SU-DHL-6 (cell line): ENCODE measurements around the gene IL24.

Experiments used
- H2AFZ ChIP-seq: fragments of 200-600 bp; sonication (generic); 2 replicates; pipeline ENCODE4 v1.6.1; 2014; ENCODE audit warnings: low read depth, mild to moderate bottlenecking, moderate library complexity, mixed read lengths, antibody characterized with exemption, low read length; ENCODE audit not compliant: severe bottlenecking
- H3F3A ChIP-seq: fragments of 200-600 bp; shearing (Covaris generic); 2 replicates; pipeline ENCODE4 v1.6.0; 2016; ENCODE audit warnings: antibody characterized with exemption, mild to moderate bottlenecking; ENCODE audit not compliant: insufficient read depth
- H3K27ac ChIP-seq: fragments of 200-600 bp; sonication (generic); 2 replicates; pipeline ENCODE4 v1.5.1; 2016; ENCODE audit warnings: low read depth, mild to moderate bottlenecking, low read length, moderate library complexity, mixed read lengths
- H3K27me3 ChIP-seq: fragments of 200-600 bp; sonication (generic), shearing (Covaris generic); 2 replicates; pipeline ENCODE4 v1.6.0; 2014; ENCODE audit warnings: mild to moderate bottlenecking, low read length
- H3K36me3 ChIP-seq: fragments of 200-600 bp; sonication (generic); 2 replicates; pipeline ENCODE4 v1.6.1; 2014; ENCODE audit warnings: mild to moderate bottlenecking, low read length, mixed read lengths
- H3K4me2 ChIP-seq: fragments of 300-600, 200-600 bp; shearing (Covaris generic), sonication (generic); 2 replicates; pipeline ENCODE4 v1.6.0; 2014; ENCODE audit warnings: low read length, low read depth, mild to moderate bottlenecking; ENCODE audit not compliant: poor library complexity, severe bottlenecking
- H3K4me3 ChIP-seq: fragments of 200-600 bp; sonication (generic); 2 replicates; pipeline ENCODE4 v1.5.1; 2014; ENCODE audit warnings: antibody characterized with exemption, low read length, mild to moderate bottlenecking, mixed read lengths; ENCODE audit not compliant: insufficient read depth, poor library complexity, severe bottlenecking
- H3K79me2 ChIP-seq: fragments of 200-600 bp; sonication (generic); 2 replicates; pipeline ENCODE4 v1.6.1; 2014; ENCODE audit warnings: mild to moderate bottlenecking, low read length, moderate library complexity; ENCODE audit not compliant: insufficient read depth
- H3K9ac ChIP-seq: fragments of 200-600 bp; sonication (generic); 2 replicates; pipeline ENCODE4 v1.7.0; 2014; ENCODE audit warnings: mild to moderate bottlenecking, low read length
- H3K9me2 ChIP-seq: fragments of 200-600 bp; sonication (generic); replicated peaks from 2 replicates; pipeline ENCODE4 v1.6.1; 2014; ENCODE audit warnings: low read length; ENCODE audit not compliant: insufficient read depth
- H3K9me3 ChIP-seq: fragments of 200-600 bp; sonication (generic); 2 replicates; pipeline ENCODE4 v1.6.1; 2014; ENCODE audit warnings: low read length, mixed read lengths; ENCODE audit not compliant: insufficient read depth
- H4K20me1 ChIP-seq: fragments of 200-600 bp; sonication (generic); 2 replicates; pipeline ENCODE4 v1.6.1; 2014; ENCODE audit warnings: low read depth, mild to moderate bottlenecking, antibody characterized with exemption, low read length, moderate library complexity, mixed read lengths
- EZH2phosphoT487 ChIP-seq: fragments of 200-600 bp; sonication (generic), shearing (Covaris generic); conservative IDR thresholded peaks from 2 replicates; pipeline ENCODE4 v1.6.1; 2018; ENCODE audit warnings: mild to moderate bottlenecking, antibody characterized with exemption, low read length, moderate library complexity, mixed read lengths
- TF ChIP-seq, protein P1 (sequence below): fragments of 200-600 bp; sonication (generic); IDR thresholded peaks from one replicate; pipeline ENCODE4 v1.5.1; 2017; ENCODE audit warnings: antibody characterized with exemption, mild to moderate bottlenecking, low read length, moderate library complexity; ENCODE audit not compliant: insufficient read depth, poor library complexity, severe bottlenecking

IL24 gene

DNA sequence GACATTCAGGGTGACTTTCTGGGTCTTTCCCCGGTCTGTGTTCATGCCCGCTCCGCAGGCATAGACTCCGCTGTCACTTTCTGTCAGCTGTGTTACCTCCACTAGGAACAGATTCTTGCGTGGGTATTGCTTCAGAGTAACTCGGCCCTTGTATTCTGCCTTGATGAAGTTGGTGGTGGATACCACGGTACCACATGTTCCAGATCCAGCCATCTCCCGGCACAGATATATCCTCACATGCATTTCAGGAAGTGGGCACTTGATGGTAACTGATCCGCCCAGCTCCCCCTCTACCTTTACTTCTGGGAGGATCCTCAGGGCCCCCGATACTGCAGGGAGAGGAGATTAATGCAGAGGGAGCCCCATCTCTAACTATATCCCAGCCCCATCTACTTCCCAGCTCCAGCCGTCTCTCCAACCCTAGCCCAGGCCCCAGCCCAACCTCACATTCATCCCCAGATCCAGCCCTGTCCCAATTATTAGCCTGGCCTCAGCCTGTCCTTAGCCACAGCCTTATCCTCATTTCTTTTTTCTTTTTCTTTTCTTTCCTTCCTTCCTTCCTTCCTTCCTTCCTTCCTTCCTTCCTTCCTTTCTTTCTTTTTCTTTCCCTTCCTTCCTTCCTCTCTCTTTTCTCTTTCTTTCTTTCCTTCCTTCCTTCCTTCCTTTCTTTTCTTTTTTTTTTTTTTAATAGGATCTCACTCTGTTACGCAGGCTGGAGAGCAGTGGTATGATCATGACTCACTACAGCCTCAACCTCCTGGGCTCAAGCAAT lies 16.7 kb downstream of the IL24 start:
- no peak for TF ChIP-seq EZH2phosphoT487
- Histone ChIP-seq H3K4me3 (no peak overlapping the region), H3K9me2 (no peaks in the 10 kb centered on the region), H2AFZ (no peak overlapping the region), H3K4me2 (no peak overlapping the region), H3K79me2 (no peaks in the 10 kb centered on the region), H3K36me3 (no peaks in the 10 kb centered on the region), H3K27me3 (no peaks in the 10 kb centered on the region), H3K9ac (no peak overlapping the region), H3F3A (no peaks in the 10 kb centered on the region), H3K9me3 (no peaks in the 10 kb centered on the region), H4K20me1 (no peaks in the 10 kb centered on the region), H3K27ac (no peak overlapping the region)

GRCh38 chr1:206915030-206915735 lies 17.9 kb downstream of the IL24 start:
- no peak for TF ChIP-seq EZH2phosphoT487
- TF ChIP-seq, protein P1, sequence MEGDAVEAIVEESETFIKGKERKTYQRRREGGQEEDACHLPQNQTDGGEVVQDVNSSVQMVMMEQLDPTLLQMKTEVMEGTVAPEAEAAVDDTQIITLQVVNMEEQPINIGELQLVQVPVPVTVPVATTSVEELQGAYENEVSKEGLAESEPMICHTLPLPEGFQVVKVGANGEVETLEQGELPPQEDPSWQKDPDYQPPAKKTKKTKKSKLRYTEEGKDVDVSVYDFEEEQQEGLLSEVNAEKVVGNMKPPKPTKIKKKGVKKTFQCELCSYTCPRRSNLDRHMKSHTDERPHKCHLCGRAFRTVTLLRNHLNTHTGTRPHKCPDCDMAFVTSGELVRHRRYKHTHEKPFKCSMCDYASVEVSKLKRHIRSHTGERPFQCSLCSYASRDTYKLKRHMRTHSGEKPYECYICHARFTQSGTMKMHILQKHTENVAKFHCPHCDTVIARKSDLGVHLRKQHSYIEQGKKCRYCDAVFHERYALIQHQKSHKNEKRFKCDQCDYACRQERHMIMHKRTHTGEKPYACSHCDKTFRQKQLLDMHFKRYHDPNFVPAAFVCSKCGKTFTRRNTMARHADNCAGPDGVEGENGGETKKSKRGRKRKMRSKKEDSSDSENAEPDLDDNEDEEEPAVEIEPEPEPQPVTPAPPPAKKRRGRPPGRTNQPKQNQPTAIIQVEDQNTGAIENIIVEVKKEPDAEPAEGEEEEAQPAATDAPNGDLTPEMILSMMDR = no peak
- Histone ChIP-seq H3K27ac (no peak overlapping the region), H3K4me2 (no peak overlapping the region), H3K27me3 (no peaks in the 10 kb centered on the region), H3K9ac (no peak overlapping the region), H3K4me3 (no peak overlapping the region), H3K79me2 (no peaks in the 10 kb centered on the region), H3K36me3 (no peaks in the 10 kb centered on the region), H3K9me3 (no peaks in the 10 kb centered on the region), H3F3A (no peaks in the 10 kb centered on the region), H3K9me2 (no peaks in the 10 kb centered on the region), H2AFZ (no peak overlapping the region), H4K20me1 (no peaks in the 10 kb centered on the region)

DNA sequence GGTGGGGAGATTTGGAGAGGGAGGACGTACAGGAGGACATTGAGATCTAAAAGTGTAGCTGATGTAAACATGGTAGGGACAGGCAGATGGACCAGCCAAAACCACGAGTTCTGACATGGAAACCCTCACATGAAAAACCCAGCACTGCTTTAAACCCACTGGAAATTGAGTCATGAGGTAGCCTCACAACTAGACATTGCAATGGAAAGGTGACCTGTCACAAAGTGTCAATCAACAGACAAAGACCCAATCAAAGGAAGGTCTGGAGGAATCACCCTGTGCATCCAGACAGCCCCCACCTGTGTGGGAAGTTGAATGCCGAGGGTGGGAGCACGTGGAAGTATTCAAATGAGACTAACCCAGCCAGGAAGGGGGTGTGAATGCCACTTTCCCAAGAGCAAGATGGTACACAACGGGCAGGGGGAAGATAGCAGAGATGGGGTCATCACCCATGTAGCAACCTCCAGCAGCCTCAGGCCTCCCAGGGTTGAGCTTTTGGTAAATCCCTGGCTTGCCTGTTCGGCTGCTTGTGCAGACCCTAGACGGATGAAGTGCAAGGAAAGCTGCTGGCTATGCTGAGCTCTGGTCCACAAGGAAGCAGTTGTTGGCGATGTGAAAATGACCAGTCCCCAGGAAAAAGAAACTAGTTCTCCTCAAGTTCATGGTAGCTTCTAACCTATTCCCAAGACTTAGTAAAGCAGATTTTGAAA lies 18.9 kb downstream of the IL24 start:
- Histone ChIP-seq H4K20me1 (no peaks in the 10 kb centered on the region), H3K36me3 (no peaks in the 10 kb centered on the region), H3K27me3 (no peaks in the 10 kb centered on the region), H3K4me3 (no peak overlapping the region), H3F3A (no peaks in the 10 kb centered on the region), H3K4me2 (no peak overlapping the region), H2AFZ (no peak overlapping the region), H3K9ac (no peak overlapping the region), H3K79me2 (no peaks in the 10 kb centered on the region), H3K9me2 (no peaks in the 10 kb centered on the region), H3K9me3 (no peaks in the 10 kb centered on the region), H3K27ac (no peak overlapping the region)
- TF ChIP-seq, protein P1 = no peak
- TF ChIP-seq EZH2phosphoT487 = no peak
